Stomach (tissue), 9 donors: ENCODE measurements around the gene HSD17B2. TPM values are rescaled to one million over a fixed set of nuclear protein-coding genes. Genes with fewer than 3 reads are reported as not detected.

Experiments
- DNase-seq, 2 donors: peaks; one replicate each; pipeline versions ENCODE4 v3.0.0 to v3.0.0-alpha.2; 2013 to 2019
- H3K27ac ChIP-seq, 5 donors: fragments of 200-600 bp in 4 of 5; sonication (generic) in 4 of 5; one replicate each; pipeline ENCODE4 v1.5.1; 2013 to 2019; ENCODE audit warnings: mild to moderate bottlenecking in 1 of 5, moderate library complexity in 1 of 5
- H3K27me3 ChIP-seq, 3 donors: fragments of 200-600 bp; sonication (generic); one replicate each; pipeline ENCODE4 v1.5.1; 2017 to 2019; ENCODE audit warnings: mixed run types in 1 of 3
- H3K36me3 ChIP-seq, 4 donors: fragments of 200-600 bp; sonication (generic); 1 replicate in 3 of 4; 2 replicates in 1 of 4; pipeline ENCODE4 v1.5.1; 2016 to 2019
- H3K4me1 ChIP-seq, 4 donors: fragments of 200-600 bp; sonication (generic); one replicate each; pipeline ENCODE4 v1.5.1; 2016 to 2019
- H3K4me3 ChIP-seq, 4 donors: fragments of 200-600 bp; sonication (generic) in 3 of 4; one replicate each; pipeline ENCODE4 v1.5.1; 2016 to 2019; ENCODE audit warnings: mild to moderate bottlenecking in 1 of 4
- H3K9me3 ChIP-seq, 4 donors: fragments of 200-600 bp; sonication (generic); one replicate each; pipeline ENCODE4 v1.5.1; 2016 to 2019
- CTCF ChIP-seq, 7 experiments: fragments of 450-650 bp in 4 of 7; fragments of 200-600 bp in 3 of 7; sonication (generic) in 3 of 7; IDR thresholded peaks; one replicate each; pipeline ENCODE4 v1.5.1; 2016 to 2019; ENCODE audit warnings: antibody characterized with exemption in 7 of 7, control low read depth in 2 of 7, mild to moderate bottlenecking in 1 of 7
- EP300 ChIP-seq: sonication (generic); formaldehyde crosslinking; IDR thresholded peaks from one replicate; pipeline ENCODE4 v1.6.1; 2017; ENCODE audit warnings: antibody characterized with exemption
- POLR2A ChIP-seq, 4 donors: fragments of 450-650 bp; IDR thresholded peaks; one replicate each; pipeline ENCODE4 v1.6.1; 2016; ENCODE audit warnings: antibody characterized with exemption in 4 of 4, control low read depth in 2 of 4, mild to moderate bottlenecking in 1 of 4, moderate library complexity in 1 of 4
- POLR2AphosphoS5 ChIP-seq, 3 donors: sonication (generic); formaldehyde crosslinking; IDR thresholded peaks; one replicate each; pipeline ENCODE4 v1.6.1; 2016; ENCODE audit warnings: antibody characterized with exemption in 3 of 3
- WGBS, 5 donors: extraction: QIAGEN DNeasy Blood & Tissue Kit in 3 of 5; methylation state at CpG; one replicate each; pipeline versions ENCODE4 v1.1.5 to v1.1.7; 2013 to 2018; 5-methylcytosine and 5-hydroxymethylcytosine counted together
- intact Hi-C: fragments of 100-400 bp; cut with DNase I; formaldehyde crosslinking; loops from one replicate; pipeline ENCODE4 v1.15.1; 2023; ENCODE audit warnings: low total_unique reads
- polyA plus RNA-seq, 3 donors: library from polyadenylated mRNA; stranded (reverse); fragments of 200-250 nt; gene quantifications; one replicate each; pipeline ENCODE4 v1.2.3, GENCODE V29; 2013
- total RNA-seq, 5 donors: library from RNA; depleted of rRNA; stranded (reverse); fragments of >200 nt; gene quantifications; one replicate each; pipeline versions ENCODE4 v1.1.0 to v1.2.3, GENCODE V29; 2014 to 2016
- donor health status: healthy with polysubstance abuse.
- donor health status: Bipolar disorder and iron deficiency.
- donor health status: healthy.

Gene HSD17B2
- total and polyA plus RNA-seq, 8 donors = 6.6 to 25.7 (median 15.2) TPM; not detected in 1

GRCh38 chr16:82002831-82003230, 32.2 kb upstream of the HSD17B2 start:
- intact Hi-C loops = no loop called here
- DNase-seq = no peak
- H3K4me1 ChIP-seq = peaks cover 0 to 4% (median under 1%) of the 10 kb centered on the region in 4 donors
- no peaks in the 10 kb centered on the region for H3K9me3 ChIP-seq
- H3K4me3 ChIP-seq = no peak overlapping the region
- no peak overlapping the region for H3K27ac ChIP-seq
- 83 to 97% (median 91%) methylated on average over 3 of the region's 3 CpGs for WGBS, 5 donors
- H3K27me3 ChIP-seq = no peaks in the 10 kb centered on the region
- peaks cover 9 to 23% (median 21%) of the 10 kb centered on the region in 4 donors for H3K36me3 ChIP-seq
- TF ChIP-seq POLR2AphosphoS5 (IDR thresholded peaks at IDR 0.05) (no peak), EP300 (no peak), POLR2A (IDR thresholded peaks at IDR 0.05) (no peak), CTCF (IDR thresholded peaks at IDR 0.05) (no peak)

- WGBS, 5 donors = 84 to 94% (median 90%) methylated on average over 5 of the region's 5 CpGs
Observed at GRCh38 chr16:82004601-82005000, 30.5 kb upstream of the HSD17B2 start.

GRCh38 chr16:82005027-82005830, 29.8 kb upstream of the HSD17B2 start:
- Histone ChIP-seq H3K27me3 (no peaks in the 10 kb centered on the region), H3K9me3 (peaks cover 5 to 15% (median 12%) of the 10 kb centered on the region in 4 donors), H3K4me3 (no peak overlapping the region), H3K36me3 (peaks cover 2 to 16% (median 8%) of the 10 kb centered on the region in 4 donors), H3K27ac (no peak overlapping the region), H3K4me1 (peaks cover 0 to under 1% (median 0%) of the 10 kb centered on the region in 4 donors)
- TF ChIP-seq POLR2A (IDR thresholded peaks at IDR 0.05) (no peak), CTCF (IDR thresholded peaks at IDR 0.05) (no peak), POLR2AphosphoS5 (IDR thresholded peaks at IDR 0.05) (no peak), EP300 (no peak)
- WGBS, 5 donors = 64 to 76% (median 70%) methylated on average over 6 of the region's 6 CpGs
- DNase-seq = no peak
- intact Hi-C loops = no loop called here

More at GRCh38 chr16:82004601-82005000, 30.5 kb upstream of the HSD17B2 start:
- no peak for TF ChIP-seq POLR2AphosphoS5 (IDR thresholded peaks at IDR 0.05)
- no peak for TF ChIP-seq POLR2A (IDR thresholded peaks at IDR 0.05)
- no peak for TF ChIP-seq CTCF (IDR thresholded peaks at IDR 0.05)
- TF ChIP-seq EP300 = no peak
- Histone ChIP-seq H3K4me1 (no peaks in the 10 kb centered on the region), H3K9me3 (peaks cover 5 to 14% (median 11%) of the 10 kb centered on the region in 4 donors), H3K36me3 (peaks cover 6 to 23% (median 14%) of the 10 kb centered on the region in 4 donors), H3K27me3 (no peaks in the 10 kb centered on the region), H3K27ac (no peak overlapping the region), H3K4me3 (no peak overlapping the region)
- intact Hi-C loops = no loop called here
- DNase-seq = no peak

GRCh38 chr16:82006036-82006435, 29.0 kb upstream of the HSD17B2 start:
- no peak overlapping the region for H3K4me3 ChIP-seq
- H3K4me1 ChIP-seq = peaks cover 0 to 8% (median 2%) of the 10 kb centered on the region in 4 donors
- no peak for TF ChIP-seq POLR2AphosphoS5 (IDR thresholded peaks at IDR 0.05)
- TF ChIP-seq POLR2A (IDR thresholded peaks at IDR 0.05) = no peak
- no peak for TF ChIP-seq EP300
- TF ChIP-seq CTCF (IDR thresholded peaks at IDR 0.05) = no peak
- DNase-seq = no peak
- intact Hi-C loops = no loop called here
- H3K36me3 ChIP-seq = peaks cover 0 to 10% (median 4%) of the 10 kb centered on the region in 4 donors
- H3K27ac ChIP-seq = no peak overlapping the region
- H3K9me3 ChIP-seq = peaks cover 5 to 15% (median 12%) of the 10 kb centered on the region in 4 donors
- peaks cover 0 to 3% (median 0%) of the 10 kb centered on the region in 3 donors for H3K27me3 ChIP-seq
- WGBS, 5 donors = 79 to 95% (median 93%) methylated on average over 5 of the region's 5 CpGs
